H9 (cell line): ENCODE results near the gene POLR2M. TPM values are rescaled to one million over a fixed set of nuclear protein-coding genes. Genes with fewer than 3 reads are reported as not detected.

ENCODE experiments used
- DNase-seq: peaks from one replicate; pipeline ENCODE4 v3.0.0-alpha.2; 2017
- H2AFZ ChIP-seq: one replicate; pipeline ENCODE4 v1.6.1; 2013; ENCODE audit warnings: mild to moderate bottlenecking, low read length, control low read depth, moderate library complexity
- H2AK5ac ChIP-seq: 2 replicates; pipeline ENCODE4 v1.6.1; 2013; ENCODE audit warnings: low read length, control low read depth, mixed read lengths; ENCODE audit not compliant: insufficient read length
- H2BK120ac ChIP-seq: one replicate; pipeline ENCODE4 v1.6.1; 2013; ENCODE audit warnings: low read depth, mild to moderate bottlenecking, low read length, control low read depth, inconsistent platforms; ENCODE audit not compliant: poor library complexity, severe bottlenecking
- H2BK12ac ChIP-seq: 2 replicates; pipeline ENCODE4 v1.6.1; 2013; ENCODE audit warnings: low read length, control low read depth, mixed read lengths, low read depth; ENCODE audit not compliant: insufficient read length
- H2BK15ac ChIP-seq: 2 replicates; pipeline ENCODE4 v1.6.1; 2013; ENCODE audit warnings: low read depth, low read length, control low read depth
- H2BK20ac ChIP-seq: one replicate; pipeline ENCODE4 v1.6.1; 2013; ENCODE audit warnings: low read depth, mild to moderate bottlenecking, low read length, control low read depth, inconsistent platforms; ENCODE audit not compliant: poor library complexity, severe bottlenecking
- H2BK5ac ChIP-seq: 2 replicates; pipeline ENCODE4 v1.6.1; 2013; ENCODE audit warnings: low read length, control low read depth, mixed read lengths; ENCODE audit not compliant: insufficient read length
- H3K14ac ChIP-seq: 2 replicates; pipeline ENCODE4 v1.6.1; 2013; ENCODE audit warnings: low read length, control low read depth; ENCODE audit not compliant: insufficient read depth
- H3K18ac ChIP-seq: 2 replicates; pipeline ENCODE4 v1.6.1; 2013; ENCODE audit warnings: low read depth, mild to moderate bottlenecking, mixed read lengths, low read length, control low read depth; ENCODE audit not compliant: insufficient read length
- H3K23ac ChIP-seq: 2 replicates; pipeline ENCODE4 v1.6.1; 2013; ENCODE audit warnings: low read length, control low read depth, mixed read lengths, low read depth; ENCODE audit not compliant: insufficient read length
- H3K23me2 ChIP-seq: 2 replicates; pipeline ENCODE4 v1.6.1; 2013; ENCODE audit warnings: low read depth, mild to moderate bottlenecking, mixed read lengths, low read length, control low read depth; ENCODE audit not compliant: insufficient read length, poor library complexity, severe bottlenecking
- H3K27ac ChIP-seq: 2 replicates; pipeline ENCODE4 v1.5.1; 2013; ENCODE audit warnings: low read length, control low read depth, mixed read lengths, low read depth; ENCODE audit not compliant: insufficient read length
- H3K27me3 ChIP-seq: 2 replicates; pipeline ENCODE4 v1.6.1; 2013; ENCODE audit warnings: low read length, control low read depth, inconsistent platforms; ENCODE audit not compliant: insufficient read depth
- H3K4ac ChIP-seq: 2 replicates; pipeline ENCODE4 v1.6.1; 2013; ENCODE audit warnings: low read depth, mild to moderate bottlenecking, control low read depth, inconsistent platforms, low read length, moderate library complexity
- H3K4me1 ChIP-seq: 2 replicates; pipeline ENCODE4 v1.6.1; 2013; ENCODE audit warnings: low read length, control low read depth, inconsistent platforms; ENCODE audit not compliant: insufficient read depth
- H3K4me2 ChIP-seq: 2 replicates; pipeline ENCODE4 v1.6.1; 2013; ENCODE audit warnings: low read length, control low read depth, mixed read lengths; ENCODE audit not compliant: insufficient read length, insufficient read depth
- H3K56ac ChIP-seq: 2 replicates; pipeline ENCODE4 v1.6.1; 2013; ENCODE audit warnings: low read depth, mild to moderate bottlenecking, mixed read lengths, low read length, control low read depth; ENCODE audit not compliant: insufficient read length
- H3K79me1 ChIP-seq: 2 replicates; pipeline ENCODE4 v1.6.1; 2013; ENCODE audit warnings: low read depth, mild to moderate bottlenecking, moderate library complexity, low read length, control low read depth, inconsistent platforms; ENCODE audit not compliant: insufficient read depth, poor library complexity, severe bottlenecking
- H3K79me2 ChIP-seq: 2 replicates; pipeline ENCODE4 v1.6.1; 2013; ENCODE audit warnings: low read length, control low read depth, inconsistent platforms; ENCODE audit not compliant: insufficient read depth
- H3K9ac ChIP-seq: 2 replicates; pipeline ENCODE4 v1.6.1; 2013; ENCODE audit warnings: low read length, control low read depth, mixed read lengths; ENCODE audit not compliant: insufficient read length; ENCODE audit errors: extremely low read depth
- H3K9me3 ChIP-seq: one replicate; pipeline ENCODE4 v1.6.1; 2013; ENCODE audit warnings: low read depth, low read length, inconsistent platforms; ENCODE audit not compliant: control insufficient read depth
- H3T11ph ChIP-seq: one replicate; pipeline ENCODE4 v1.6.1; 2013; ENCODE audit warnings: mild to moderate bottlenecking, low read length, control low read depth, inconsistent platforms
- H4K20me1 ChIP-seq: one replicate; pipeline ENCODE4 v1.6.1; 2013; ENCODE audit not compliant: control insufficient read depth, insufficient read length, insufficient read depth
- H4K5ac ChIP-seq: 2 replicates; pipeline ENCODE4 v1.6.1; 2013; ENCODE audit warnings: low read depth, mild to moderate bottlenecking, mixed read lengths, low read length, control low read depth; ENCODE audit not compliant: insufficient read length
- H4K8ac ChIP-seq: replicated peaks from 2 replicates; pipeline ENCODE4 v1.6.1; 2013; ENCODE audit warnings: low read length, control low read depth, mixed read lengths, low read depth; ENCODE audit not compliant: insufficient read length
- H4K91ac ChIP-seq: 2 replicates; pipeline ENCODE4 v1.6.1; 2013; ENCODE audit warnings: low read depth, mild to moderate bottlenecking, moderate library complexity, mixed read lengths, low read length, control low read depth; ENCODE audit not compliant: insufficient read length
- H3K27ac Mint-ChIP-seq, 3 experiments: 2 replicates in 2 of 3; 3 replicates in 1 of 3; pipeline ENCODE4 v1.8.0; 2020 to 2021; ENCODE audit warnings: mixed read lengths in 3 of 3, mild to moderate bottlenecking in 1 of 3, moderate library complexity in 1 of 3
- H3K27me3 Mint-ChIP-seq: 2 replicates; pipeline ENCODE4 v1.8.0; 2021; ENCODE audit warnings: low read depth, mild to moderate bottlenecking, moderate library complexity, mixed read lengths
- H3K36me3 Mint-ChIP-seq, 3 experiments: 2 replicates in 2 of 3; 3 replicates in 1 of 3; pipeline ENCODE4 v1.8.0; 2020 to 2021; ENCODE audit warnings: low read depth in 3 of 3, mixed read lengths in 3 of 3; ENCODE audit not compliant: insufficient read depth in 1 of 3
- H3K4me1 Mint-ChIP-seq, 2 experiments: 2 replicates each; pipeline ENCODE4 v1.8.0; 2020; ENCODE audit warnings: mixed read lengths in 2 of 2
- H3K4me3 Mint-ChIP-seq, 2 experiments: 2 replicates in 1 of 2; 3 replicates in 1 of 2; pipeline ENCODE4 v1.8.0; 2020 to 2021; ENCODE audit warnings: mild to moderate bottlenecking in 2 of 2, mixed read lengths in 2 of 2, moderate library complexity in 1 of 2
- H3K9me3 Mint-ChIP-seq, 2 experiments: 2 replicates in 1 of 2; 3 replicates in 1 of 2; pipeline ENCODE4 v1.8.0; 2020; ENCODE audit warnings: mild to moderate bottlenecking in 2 of 2, mixed read lengths in 2 of 2, moderate library complexity in 1 of 2
- CTCF ChIP-seq: fragments of 200-600 bp; sonication (generic); conservative IDR thresholded peaks from 3 replicates; pipeline ENCODE4 v1.8.0; 2021; ENCODE audit warnings: antibody characterized with exemption, mild to moderate bottlenecking
- WGBS: extraction: QIAGEN DNeasy Blood & Tissue Kit; methylation state at CpG from one replicate; pipeline ENCODE4 v1.1.7; 2013; ENCODE audit warnings: missing lambda C conversion rate, low lambda C conversion rate, mixed read lengths; ENCODE audit not compliant: insufficient read length; ENCODE audit errors: extremely low coverage; 5-methylcytosine and 5-hydroxymethylcytosine counted together
- total RNA-seq: library from RNA; stranded (reverse); gene quantifications from 2 replicates; pipeline ENCODE4 v1.2.1, GENCODE V29; 2021

POLR2M gene
- total RNA-seq, 1 experiment from 2014 or later = 67.3 TPM

- no peak for TF ChIP-seq CTCF
- H3K23ac ChIP-seq = no peak overlapping the region
- no peaks in the 10 kb centered on the region for H3K23me2 ChIP-seq
- H3K9me3 Mint-ChIP-seq = no peaks in the 10 kb centered on the region
- no peak overlapping the region for H3K27ac Mint-ChIP-seq
- H4K20me1 ChIP-seq = no peaks in the 10 kb centered on the region
- WGBS = no CpG with 5 or more reads among the region's 1 CpG
- H3K4me2 ChIP-seq = no peak overlapping the region
- H3K79me2 ChIP-seq = no peaks in the 10 kb centered on the region
- no peaks in the 10 kb centered on the region for H3K27me3 ChIP-seq
- H3K27me3 Mint-ChIP-seq = no peaks in the 10 kb centered on the region
- no peaks in the 10 kb centered on the region; the same call in 1 of the 2 replicates for H3K4me1 ChIP-seq
- H2BK12ac ChIP-seq = no peak overlapping the region
- H4K91ac ChIP-seq = no peak overlapping the region
- no peak overlapping the region for H3K9ac ChIP-seq
- no peak overlapping the region for H2AK5ac ChIP-seq
- H3T11ph ChIP-seq = no peak overlapping the region
- H3K4me3 Mint-ChIP-seq = no peak overlapping the region
- H3K18ac ChIP-seq = no peak overlapping the region
- H4K5ac ChIP-seq = no peak overlapping the region
- no peak overlapping the region for H3K56ac ChIP-seq
- no peaks in the 10 kb centered on the region for H3K36me3 Mint-ChIP-seq
- H3K27ac ChIP-seq = no peak overlapping the region
- 0 out of 4 replicates have a peak, but pooled peaks cover 3% of the 10 kb centered on the region in 2 experiments for H3K4me1 Mint-ChIP-seq
- no peak for DNase-seq
- H3K4ac ChIP-seq = no peak overlapping the region
- H2BK15ac ChIP-seq = no peak overlapping the region
- no peak overlapping the region for H2AFZ ChIP-seq
- no peak overlapping the region for H2BK20ac ChIP-seq
- H3K79me1 ChIP-seq = no peaks in the 10 kb centered on the region
- no peak overlapping the region for H3K14ac ChIP-seq
- no peak overlapping the region for H2BK120ac ChIP-seq
- H3K9me3 ChIP-seq = no peaks in the 10 kb centered on the region
- no peak overlapping the region for H4K8ac ChIP-seq
- no peak overlapping the region for H2BK5ac ChIP-seq
These were observed 25.5 kb upstream of the POLR2M start for GRCh38 chr15:57681011-57681410.
